ENCODE measurements around the gene WDR27.
A peak's percentile ranks its signal among the peaks of the same experiment; 100 is the strongest.
"Not testable (repeated sequence)": the region's sequence is repeated elsewhere in the genome, so short reads cannot be mapped to it uniquely, and the experiment has no call there.

WDR27 gene

GRCh38 chr6:169660751-169661390 is 41.0 kb downstream of the WDR27 start:
- DNase-seq, result no peak

DNA sequence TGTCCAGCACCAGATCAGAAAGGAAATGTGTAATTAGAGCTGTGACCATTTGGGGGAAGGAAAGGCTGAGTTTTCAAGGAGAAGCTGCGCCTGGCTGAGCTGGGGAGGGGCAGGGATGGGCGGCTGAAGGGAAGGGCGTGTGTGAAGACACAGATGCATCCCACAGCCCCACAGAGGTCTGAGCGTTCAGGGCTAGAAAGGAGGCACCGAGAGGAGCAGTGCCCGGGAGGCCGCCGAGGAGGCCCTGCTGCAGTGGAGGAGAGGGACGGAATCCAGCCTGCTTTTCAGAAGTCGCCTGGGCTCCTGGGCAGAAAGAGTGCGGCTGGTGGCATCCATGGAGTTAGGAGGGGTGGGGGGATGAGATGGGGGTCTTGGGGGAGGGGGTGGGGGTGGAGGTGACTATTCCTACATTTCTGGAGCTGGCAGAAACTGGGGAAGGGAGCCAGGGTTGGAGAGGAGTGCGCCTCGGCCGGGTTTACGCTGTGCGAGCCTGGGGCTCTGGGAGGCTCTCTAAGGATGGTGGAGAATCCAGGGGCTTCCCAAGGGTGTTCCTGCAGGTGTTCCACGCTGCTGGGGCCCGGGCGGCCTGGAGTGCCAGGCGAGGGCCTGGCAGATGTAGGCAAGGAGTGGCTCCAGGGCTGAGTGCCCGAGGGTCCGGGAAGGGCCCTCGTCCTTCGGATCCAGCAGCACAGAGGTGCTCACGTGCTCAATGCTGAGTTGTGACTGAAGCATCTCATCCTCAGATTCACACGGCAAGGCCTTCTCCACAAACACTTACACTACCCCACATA is 41.8 kb downstream of the WDR27 start:
- no peak for DNase-seq

- DNase-seq, result no peak
Observed at GRCh38 chr6:169657284-169657610, 44.6 kb downstream of the WDR27 start.

DNA sequence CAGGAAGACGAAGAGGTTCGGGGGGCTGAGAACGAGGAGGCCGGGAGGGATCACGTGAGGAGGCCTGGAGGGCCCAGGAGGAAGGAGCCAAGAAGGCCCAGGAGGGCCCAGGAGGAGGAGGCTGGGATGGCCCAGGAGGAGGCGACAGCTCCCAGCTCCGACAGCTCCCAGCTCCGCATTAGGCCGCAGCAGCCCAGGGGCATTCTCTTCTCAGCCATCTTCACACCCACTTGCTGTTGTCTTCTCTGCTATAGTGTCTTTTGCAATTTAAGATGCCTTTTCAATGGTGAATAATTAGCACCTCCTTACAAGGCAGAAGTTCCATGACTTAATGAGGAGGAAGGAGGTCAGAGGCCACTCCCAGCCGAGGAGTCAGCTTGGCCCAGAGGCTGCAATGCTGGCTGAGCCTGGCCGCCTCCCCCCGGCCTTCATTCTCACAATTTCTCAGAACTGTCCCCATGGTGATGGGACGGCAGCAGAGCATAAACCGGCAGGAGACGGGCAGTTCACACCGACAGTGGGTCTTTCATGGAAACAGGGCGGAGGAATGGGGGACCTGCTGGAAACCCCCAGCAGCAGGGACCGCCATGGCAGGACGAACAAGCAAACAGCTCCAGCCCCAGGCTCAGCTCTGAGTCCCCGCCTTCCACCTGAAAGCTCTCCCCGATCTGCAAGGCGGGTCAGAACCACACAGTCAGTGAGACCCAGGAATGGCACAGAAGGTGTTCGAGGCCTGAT is 45.1 kb downstream of the WDR27 start:
- no peak for DNase-seq

- DNase-seq, result peak; percentile 66
Observed at GRCh38 chr6:169654598-169655391, 47.0 kb downstream of the WDR27 start.

DNA sequence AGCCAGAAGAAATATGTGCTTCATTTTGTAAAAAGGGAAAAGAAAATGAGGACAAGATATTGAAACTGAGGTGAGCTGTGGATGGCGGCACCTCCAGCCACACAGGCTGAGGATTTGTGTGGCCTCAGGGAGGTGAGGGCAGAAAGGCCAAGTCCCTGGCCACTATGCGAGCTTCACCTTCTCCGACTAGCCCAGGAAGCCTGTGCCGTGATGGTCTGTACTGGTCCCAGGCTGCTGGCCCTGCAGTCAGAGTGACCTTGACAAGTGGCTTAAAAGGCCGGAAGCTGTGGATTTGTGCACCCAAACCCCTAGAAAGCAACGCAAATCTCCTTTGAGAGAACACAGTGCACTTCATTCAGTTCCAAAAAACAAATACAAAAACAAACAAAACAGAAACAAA is 48.1 kb downstream of the WDR27 start:
- DNase-seq, result no peak

- DNase-seq, result no peak
Observed at GRCh38 chr6:169652896-169653295, 48.9 kb downstream of the WDR27 start.

GRCh38 chr6:169651498-169651897 is 50.3 kb downstream of the WDR27 start:
- no peak for DNase-seq

DNA sequence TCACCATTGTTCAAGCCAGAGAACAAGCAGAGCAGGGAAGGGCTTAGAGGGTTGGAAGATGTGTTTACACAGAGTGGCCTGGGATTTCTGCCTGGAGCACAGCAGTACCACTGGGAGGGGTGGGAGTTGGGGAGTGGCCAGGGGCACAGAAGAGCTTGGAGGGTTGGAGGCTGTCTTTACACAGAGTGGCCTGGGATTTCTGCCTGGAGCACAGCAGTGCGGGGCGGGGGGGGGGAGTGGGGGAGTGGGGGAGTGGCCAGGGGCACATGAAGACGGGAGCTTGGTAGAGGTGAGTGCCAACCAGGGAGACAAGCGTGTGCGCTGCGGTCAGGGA is 50.9 kb downstream of the WDR27 start:
- DNase-seq, result no peak

DNA sequence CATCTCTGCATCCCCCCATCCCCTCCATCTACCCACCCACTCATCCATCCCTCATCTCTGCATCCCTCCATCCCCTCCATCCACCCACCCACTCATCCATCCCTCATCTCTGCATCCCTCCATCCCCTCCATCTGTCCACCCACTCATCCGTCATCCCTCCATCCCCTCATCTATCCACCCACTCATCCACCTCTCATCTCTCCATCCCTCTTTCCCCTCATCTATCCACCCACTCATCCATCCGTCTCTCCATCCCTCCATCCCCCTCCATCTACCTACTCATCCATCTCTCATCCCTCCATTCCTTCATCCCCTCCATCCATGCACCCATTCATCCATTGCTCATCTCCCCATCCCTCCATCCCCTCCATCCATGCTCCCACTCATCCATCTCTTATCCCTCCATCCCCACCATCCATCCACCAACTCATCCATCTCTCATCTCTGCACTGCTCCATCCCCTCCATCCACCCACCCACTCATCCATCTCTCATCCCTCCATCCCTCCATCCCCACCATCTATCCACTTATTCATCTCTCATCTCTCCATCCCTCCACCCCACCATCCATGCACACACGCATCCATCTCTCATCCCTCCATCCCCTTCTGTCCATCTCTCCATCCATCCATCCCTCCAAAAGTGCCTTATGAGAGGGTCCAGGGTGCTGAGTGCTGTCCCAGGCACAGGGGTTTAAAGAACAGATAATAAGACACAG is 51.4 kb downstream of the WDR27 start:
- DNase-seq, result no peak

DNA sequence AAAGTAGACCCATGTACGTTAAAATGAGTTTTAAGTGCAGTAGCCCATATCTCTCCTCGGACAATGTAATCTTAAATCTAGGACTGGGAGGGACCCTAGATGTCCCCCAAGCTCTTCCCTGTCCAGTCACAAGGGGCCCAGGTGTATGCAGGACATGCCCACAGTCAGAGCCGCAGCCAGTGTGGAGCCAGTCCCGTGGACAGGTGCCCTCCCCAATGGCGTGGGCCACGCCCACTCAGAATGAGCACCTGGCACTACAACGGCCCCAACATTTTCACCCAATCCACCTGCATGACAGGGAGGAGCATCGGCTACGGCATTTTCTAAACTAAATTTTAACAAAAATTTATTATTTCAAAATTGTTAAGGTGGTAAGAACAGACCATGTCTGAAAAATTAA is 53.2 kb downstream of the WDR27 start:
- no peak for DNase-seq

- no peak for DNase-seq
Observed at GRCh38 chr6:169648092-169648491, 53.7 kb downstream of the WDR27 start.

DNA sequence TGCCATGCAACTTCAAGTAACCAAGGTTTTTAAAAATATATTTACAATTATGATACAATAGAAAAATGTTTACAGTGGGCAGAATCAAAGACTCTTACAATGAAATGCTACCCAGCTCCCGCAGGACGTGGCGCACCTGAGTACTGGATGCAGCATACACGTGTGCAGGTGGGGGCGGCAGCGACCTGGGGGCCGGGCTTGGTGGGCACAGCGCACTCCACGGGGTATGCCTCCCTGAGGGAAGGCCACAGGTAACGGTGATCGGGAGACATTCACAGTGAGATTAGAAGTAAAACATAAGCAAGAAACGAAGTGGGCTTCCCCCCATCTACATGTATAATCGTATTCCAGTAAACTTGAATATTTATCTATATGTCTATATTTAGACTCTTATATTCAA is 54.2 kb downstream of the WDR27 start:
- no peak for DNase-seq

DNA sequence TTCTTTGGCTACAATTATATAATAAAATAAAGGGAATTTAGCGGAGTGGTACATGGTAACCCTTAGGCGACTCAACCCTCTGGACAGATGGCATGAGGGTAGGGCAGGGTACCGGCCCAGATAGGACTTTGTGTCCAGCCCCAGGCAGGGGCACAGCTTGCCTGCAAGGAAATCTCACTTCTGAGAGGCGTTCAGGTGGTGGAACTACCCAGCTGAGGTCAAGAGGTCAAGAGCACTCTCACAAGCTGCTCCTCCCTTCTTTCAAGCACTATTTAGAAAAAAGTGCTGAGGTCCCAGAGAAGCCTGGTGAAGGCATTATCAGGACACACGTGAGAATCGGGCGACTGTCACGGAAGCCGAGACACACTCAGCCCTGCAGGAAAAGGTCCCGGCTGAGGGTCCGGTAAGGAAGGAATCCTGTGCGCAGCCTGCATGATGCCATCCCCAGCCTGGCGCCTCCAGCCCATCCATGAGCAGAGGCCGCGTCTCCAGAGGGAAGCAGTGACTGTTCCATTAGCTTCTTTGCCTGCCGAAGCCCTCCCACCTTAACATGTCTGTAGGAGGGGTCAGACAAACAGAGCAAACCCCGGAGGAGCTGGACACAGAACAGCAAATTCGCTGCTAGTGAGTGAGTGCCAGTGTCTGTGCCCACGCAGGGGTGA is 54.8 kb downstream of the WDR27 start:
- no peak for DNase-seq

DNA sequence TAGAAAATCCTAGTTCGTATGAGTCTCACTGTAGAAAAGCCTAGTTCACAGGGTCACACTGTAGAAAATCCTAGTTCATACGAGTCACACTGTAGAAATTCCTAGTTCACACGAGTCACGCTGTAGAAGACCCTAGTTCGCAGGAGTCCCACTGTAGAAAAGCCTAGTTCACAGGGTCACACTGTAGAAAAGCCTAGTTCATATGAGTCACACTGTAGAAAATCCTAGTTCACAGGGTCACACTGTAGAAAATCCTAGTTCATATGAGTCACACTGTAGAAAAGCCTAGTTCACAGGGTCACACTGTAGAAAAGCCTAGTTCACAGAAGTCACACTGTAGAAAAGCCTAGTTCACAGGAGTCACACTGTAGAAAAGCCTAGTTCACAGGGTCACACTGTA is 56.4 kb downstream of the WDR27 start:
- not testable (repeated sequence) for DNase-seq

GRCh38 chr6:169643521-169643920 is 58.3 kb downstream of the WDR27 start:
- no peak for DNase-seq

GRCh38 chr6:169642455-169642854 is 59.4 kb downstream of the WDR27 start:
- DNase-seq, result no peak

- no peak for DNase-seq
Observed at GRCh38 chr6:169641461-169642085, 60.3 kb downstream of the WDR27 start.

GRCh38 chr6:169640983-169641382 is 60.8 kb downstream of the WDR27 start:
- no peak for DNase-seq

DNA sequence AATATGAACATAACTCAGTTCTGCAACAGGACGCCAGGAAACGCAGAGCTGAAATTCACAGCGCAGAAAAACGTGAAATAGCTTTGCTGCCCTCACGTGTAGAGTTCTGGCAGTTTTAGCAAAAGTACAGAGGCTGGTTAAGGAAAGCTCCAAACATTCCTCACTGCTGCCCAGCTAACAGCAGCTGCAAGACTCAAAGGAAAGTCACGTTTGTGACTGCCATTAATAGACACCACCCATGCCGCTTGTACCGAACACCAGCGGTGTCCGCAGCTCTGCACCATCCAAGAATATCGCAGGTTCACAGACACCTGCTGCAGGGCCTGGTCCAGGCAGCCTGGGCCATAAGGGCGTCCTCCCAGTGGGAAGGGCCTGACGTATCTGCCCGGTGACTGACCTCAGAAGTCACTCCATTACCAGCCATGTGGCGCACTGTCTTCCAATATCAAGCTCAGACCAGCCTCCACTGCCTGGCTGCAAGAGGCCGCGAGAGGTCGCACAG is 61.4 kb downstream of the WDR27 start:
- DNase-seq, result no peak

GRCh38 chr6:169639653-169640278 is 62.1 kb downstream of the WDR27 start:
- DNase-seq, result no peak
